DMS 273 (cell line): ENCODE results near the gene LIG3.
"Not testable (repeated sequence)": the region's sequence is repeated elsewhere in the genome, so short reads cannot be mapped to it uniquely, and the experiment has no call there.

Experiments
- DNase-seq: peaks from one replicate; lab custom pipeline; 2025; ENCODE audit not compliant: unreplicated experiment; lab: John Stamatoyannopoulos, UW

Gene LIG3

DNA sequence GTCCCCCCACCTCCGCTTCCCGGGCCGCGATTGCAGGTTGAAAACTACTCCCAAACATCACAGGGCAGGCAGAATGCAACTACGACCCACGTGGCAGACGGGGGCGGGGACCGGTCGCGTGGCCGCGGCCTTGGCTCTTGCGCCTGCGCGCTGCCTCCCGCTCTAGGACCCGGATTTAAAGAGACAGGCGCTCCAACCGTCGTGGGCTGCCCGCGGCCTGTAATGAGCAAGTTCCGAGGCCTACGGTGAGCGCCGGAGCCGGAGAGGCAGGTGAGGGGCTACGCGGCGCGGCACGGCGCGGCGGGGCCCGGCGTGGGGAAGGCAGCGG, at the start of gene LIG3:
TSS of gene LIG3 (plus strand) at position 160 of the 328 bp plus-strand sequence. CDS start 2,494 bp downstream, outside the sequence.
- DNase-seq: peak; percentile 97

DNA sequence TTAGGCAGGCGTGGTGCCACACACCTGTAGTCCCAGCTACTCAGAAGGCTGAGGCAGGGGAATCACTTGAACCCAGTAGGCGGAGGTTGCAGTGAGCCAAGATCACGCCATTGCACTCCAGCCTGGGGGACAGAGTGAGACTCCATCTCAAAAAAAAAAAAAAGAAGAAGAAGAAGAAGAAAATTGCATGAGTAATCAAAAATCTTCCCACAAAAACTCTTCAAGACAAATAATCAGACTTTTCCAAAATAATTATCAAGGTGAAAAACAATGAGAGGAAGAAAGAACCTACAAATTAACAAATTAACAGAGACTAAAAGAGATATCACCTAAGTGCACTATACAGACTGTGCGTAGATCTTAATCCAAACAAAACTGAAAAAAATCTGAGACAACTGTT, 29.5 kb upstream of the LIG3 start:
- DNase-seq: not testable (repeated sequence)

DNA sequence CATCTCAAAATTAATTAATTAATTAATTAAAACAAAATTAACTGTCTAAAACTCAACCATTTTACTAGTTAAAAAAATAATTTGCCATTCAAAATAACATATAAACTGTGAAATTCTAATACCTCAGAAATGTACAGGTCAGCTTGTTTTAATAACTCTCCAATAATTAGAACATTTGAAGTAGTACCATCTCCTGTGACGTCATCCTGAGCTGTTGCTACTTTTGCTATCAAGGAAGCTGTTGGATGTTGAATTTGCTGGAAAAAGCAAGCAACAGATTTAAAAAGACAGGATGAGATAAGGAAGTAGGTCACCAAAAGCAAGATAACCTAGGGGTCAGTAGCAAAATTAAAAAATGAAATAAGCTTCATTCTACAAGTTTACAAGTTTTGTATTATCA, 21.9 kb upstream of the LIG3 start:
- DNase-seq: no peak

DNA sequence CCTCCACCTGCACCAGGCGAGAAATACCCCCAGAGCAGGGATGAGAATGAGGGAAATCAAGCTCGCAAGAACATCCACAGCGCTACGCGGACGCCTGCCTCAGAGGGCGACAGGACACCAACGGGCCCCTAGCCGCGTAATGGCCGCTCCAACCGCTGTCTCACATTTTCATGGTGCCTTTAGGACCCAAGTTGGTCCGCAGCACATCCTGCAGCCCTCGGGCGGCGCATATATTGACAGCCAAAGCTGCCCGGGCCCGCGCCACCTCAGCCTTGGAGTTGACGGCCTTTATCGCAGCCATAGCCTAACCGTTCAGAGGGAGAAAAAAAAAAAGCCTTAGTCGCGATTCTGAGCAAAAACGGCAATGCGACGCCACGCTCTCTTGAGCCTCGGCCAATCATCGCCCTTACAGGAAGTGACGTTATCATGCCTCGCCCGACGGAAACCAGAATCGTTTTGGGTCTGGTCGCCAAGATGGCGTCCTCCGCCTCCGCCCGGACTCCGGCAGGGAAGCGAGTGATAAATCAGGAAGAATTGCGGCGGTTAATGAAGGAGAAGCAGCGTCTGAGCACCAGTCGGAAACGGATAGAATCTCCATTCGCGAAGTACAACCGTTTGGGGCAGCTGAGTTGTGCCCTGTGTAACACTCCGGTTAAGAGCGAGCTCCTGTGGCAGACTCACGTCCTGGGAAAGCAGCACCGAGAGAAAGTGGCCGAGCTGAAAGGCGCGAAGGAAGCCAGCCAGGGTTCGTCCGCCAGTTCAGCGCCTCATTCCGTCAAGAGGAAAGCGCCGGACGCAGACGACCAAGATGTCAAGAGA, 19.0 kb upstream of the LIG3 start, which contains the start of the genes CCT6B and ZNF830:
TSS of gene CCT6B (minus strand) at position 368 of the 819 bp plus-strand sequence. CDS start at position 301, 67 bp downstream.
TSS of gene ZNF830 (plus strand) at position 448 of the 819 bp plus-strand sequence. CDS start at position 475, 27 bp downstream.
- peak; percentile 97 for DNase-seq

DNA sequence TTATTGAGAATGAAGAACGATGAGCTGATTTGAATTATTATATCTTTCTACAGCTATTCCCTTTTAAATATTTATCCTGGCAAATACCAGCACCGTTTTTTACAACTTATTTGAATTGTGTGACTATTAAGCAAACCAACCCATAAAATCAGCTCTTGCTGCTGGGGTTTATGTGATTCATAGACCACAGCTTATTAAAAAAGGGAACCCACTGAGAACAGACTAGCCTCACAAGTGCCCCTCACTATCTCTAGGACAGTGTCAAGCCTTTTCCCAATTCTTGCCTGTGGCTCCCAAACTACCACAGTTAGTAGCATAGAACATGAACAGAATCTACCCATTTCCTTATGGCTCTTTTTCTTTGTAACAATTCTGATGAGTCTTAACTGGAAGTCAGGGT, 6.1 kb upstream of the LIG3 start:
- no peak for DNase-seq

DNA sequence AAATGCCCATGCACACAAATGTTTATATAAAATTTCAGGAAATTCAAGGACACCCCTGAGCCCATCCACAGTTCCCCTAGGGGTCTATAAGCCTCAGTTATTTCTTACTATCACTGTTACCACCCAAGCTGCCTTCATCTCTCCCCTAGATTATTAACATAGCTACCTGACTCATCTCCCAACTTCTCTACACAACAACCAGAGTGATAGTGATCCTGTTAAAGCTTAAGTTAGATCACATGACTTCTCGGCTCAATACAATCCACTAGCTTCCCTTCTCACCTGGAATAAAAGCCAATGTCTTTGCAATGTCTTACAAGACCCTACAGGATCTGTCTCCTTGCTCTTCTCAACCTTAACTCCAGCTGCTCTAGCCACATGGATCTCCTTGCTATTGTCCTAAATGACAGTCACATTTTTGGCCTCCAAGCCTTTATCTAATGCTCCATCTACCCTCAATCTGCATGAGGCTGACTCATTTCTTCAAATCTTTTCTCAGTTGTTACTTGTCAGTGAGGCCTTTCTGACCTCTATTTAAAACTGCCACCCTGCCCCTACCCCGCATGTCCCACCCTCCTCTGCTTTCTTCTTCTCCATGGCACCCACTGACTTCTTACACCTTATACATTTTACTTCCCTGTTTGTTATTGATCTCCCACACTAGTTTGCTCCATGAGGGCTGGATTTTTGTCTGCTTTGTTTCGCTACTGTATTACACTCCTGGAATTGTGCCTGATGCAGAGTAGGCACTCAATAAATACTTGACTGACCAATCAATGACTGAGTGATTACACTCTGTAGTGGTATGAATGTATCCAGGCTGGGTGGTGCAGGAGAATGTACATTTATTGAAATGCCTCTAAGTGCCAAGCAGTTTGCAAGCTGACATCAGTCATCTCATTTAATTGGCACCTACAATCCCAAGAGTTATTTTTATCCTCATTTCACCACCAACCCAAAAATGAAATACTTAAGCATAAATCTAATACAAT, 5.2 kb upstream of the LIG3 start:
- no peak for DNase-seq

DNA sequence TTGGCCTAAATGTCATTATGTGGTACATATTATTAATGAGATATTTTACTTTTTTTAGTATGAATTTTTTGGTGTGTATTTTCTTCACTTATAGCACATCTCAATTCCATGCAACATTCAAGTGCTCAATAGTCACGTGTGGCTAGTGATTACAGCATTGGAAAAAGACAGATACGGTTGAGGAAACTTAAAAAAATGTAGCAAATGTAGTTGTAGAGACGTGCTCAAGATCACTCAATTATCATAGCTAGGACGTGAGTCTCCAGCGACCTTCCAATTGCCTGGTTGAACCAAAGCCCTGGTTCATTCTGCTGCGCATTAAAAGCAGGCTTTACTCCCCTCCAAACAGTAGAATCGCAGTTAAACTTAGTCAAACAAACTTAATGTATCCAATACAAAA, 1.2 kb upstream of the LIG3 start:
- no peak for DNase-seq

DNA sequence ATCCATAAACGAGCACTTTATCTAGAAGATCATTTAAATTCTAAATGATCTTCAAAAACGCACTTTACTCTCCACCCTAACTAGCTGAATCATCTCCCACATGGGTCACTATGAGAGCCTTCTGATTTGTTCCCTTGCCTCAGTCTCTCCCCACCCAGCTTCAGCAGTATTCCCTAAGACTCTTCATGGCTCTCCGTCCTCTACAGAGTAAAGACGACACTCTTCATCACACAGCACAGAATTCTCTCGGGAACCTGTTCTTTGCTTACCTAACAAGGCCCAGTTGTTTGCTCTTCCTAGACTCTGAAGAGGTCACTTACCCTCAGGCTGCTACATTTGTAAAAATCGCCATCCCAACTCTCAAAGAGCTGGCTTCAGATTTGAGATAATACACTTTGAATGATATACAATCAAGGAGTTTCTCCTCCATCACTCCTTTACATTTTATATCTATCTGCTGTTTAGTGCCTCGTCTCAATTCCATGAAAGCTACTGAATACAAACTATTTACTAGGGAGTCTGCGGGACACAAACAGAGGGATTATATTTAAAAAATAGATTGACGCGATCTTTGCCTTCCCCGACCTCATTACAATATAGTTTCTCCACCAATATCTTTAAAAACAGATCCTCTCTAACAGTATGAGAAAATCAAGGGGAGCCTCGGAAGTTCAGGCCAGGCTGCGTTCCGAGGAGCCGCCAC, 511 bp upstream of the LIG3 start:
- DNase-seq: peak; percentile 39

DNA sequence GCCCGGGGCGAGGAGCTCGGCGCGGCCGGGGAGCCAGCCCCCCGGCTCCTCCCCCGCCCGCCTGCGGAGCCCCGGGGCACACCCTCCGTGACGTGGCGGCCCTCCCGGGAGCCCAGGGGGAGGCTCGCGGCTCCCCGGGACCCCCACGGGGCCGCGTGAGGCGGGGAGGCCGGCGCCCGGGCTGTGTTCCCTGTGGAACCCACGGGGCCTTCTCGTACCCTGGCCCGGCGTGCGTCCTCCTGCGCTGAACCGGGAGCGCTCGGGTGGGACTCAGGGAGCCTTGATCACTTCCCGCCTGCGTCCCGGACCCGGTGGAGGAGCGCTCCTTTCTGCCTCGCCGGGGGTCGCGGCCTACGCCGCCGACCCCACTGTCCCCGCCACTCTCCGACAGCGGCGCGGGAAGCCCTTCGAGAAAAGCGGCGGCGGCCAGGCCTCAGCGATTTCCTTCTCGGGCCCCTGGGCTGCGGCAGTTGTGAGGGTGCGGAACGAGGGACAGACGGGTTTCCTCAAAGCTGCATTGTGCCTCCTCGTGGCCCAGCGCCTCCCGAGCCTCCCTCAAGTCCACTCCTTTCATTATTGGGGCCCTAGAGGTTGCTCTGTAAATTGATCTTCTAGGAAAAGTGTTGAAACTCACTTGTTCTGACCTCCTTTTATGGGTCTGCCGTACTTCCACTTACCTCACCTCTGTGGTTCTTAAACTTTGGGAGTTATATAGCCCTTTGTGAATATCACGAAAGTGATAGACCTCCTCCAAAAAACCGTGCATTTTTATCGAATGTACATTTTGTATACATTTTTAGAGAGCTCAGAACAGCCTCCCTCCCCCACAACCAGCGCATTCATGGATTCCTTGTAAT, 597 bp downstream of the LIG3 start:
- DNase-seq: peak; percentile 92

DNA sequence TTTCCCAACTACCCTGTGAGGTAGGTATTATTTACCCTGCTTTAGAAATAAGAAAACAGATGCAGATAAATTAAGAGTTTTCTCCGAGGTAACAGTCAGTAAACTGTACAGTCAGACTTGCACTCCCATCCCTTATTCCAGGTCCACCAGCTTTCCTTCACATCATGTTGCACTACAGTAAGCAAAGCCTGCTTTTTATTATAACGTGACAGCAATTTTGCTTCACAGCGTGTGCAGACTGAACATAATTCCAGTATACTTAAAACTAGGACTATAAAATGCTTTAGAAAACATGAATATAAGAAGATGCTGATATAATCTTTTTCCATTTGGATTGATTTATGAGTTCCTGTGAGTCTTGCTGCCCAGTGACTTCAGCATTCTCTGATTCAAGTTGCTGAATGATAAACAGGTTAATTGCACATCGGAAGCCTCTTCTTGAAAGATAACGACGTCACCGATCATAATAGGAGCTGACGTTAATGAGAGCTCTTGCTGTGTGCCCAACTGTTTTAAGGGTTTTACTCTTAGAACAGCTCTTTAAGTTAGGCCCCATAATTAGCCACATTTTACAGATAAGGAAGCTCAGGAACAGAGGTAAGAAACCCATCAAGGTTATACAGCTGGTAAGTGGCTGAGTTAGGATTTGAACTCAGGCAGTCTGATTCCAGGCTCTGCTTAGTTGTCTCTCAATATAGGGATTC, 1.4 kb downstream of the LIG3 start:
- DNase-seq: peak; percentile 70

DNA sequence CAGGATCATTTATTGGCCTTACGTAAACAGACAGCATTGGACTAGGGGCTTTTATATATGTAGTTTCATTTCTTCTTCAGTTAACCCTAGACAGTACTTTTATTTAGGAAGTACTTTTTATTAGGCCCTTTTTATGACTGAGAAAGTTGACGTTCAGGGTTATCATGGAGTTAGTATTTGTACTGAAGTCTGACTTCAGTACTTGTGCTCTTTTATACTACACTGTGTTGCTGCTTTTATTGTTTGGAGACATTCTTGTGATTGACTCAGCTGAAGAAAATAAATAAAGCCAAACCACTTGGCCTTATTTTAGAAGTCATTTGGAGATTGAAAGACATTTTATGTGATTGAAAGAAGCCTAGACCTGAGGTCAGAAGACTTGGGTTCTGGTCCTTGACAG, 6.9 kb downstream of the LIG3 start:
- no peak for DNase-seq

DNA sequence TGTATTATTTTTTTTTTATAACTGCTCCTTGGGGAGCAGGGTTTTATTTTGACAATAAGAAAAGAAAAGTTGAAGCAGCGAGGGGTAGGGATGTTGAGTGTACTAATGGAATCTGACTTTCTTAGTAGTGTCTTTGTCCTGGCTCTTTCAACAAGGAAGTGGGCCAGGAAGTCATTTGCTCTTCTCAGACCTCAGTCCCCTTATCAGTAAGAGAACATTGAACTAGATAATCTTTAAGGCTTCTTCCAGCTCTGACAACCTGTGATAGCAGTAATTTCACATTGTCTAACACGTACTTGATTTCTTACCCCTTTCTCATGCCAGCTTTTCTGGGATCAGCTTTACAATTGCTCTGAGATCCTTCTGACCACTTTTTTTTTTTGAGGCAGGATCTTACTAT, 8.3 kb downstream of the LIG3 start:
- DNase-seq: no peak

DNA sequence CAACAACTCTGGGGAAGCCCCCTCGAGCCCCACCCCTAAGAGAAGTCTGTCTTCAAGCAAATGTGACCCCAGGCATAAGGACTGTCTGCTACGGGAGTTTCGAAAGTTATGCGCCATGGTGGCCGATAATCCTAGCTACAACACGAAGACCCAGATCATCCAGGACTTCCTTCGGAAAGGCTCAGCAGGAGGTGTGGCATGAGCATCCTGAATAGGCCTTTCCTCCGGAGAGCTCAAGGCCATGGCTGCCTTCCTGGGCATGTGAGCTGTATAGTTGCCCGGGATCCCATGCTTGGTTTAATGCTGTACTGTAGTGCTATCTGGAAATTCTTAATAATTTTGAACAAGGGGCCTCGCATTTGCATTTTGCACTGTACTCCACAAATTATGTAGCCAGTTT, 9.2 kb downstream of the LIG3 start:
- DNase-seq: no peak

DNA sequence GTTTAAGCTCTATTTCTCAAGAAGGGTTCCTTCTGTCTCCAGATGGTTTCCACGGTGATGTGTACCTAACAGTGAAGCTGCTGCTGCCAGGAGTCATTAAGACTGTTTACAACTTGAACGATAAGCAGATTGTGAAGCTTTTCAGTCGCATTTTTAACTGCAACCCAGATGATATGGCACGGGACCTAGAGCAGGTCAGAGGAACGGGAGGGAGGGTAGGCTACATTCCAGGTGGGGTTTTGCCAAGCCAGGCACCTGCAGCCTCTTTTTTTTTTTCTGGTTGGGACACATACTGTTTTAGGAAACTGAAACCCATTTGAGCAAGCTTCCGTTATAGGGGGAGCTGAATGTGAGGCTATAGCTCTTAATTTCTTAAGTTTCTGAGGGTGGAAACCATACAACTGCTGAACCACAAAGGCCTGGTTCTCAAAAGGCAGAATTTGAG, 10.6 kb downstream of the LIG3 start:
- DNase-seq: peak; percentile 50

DNA sequence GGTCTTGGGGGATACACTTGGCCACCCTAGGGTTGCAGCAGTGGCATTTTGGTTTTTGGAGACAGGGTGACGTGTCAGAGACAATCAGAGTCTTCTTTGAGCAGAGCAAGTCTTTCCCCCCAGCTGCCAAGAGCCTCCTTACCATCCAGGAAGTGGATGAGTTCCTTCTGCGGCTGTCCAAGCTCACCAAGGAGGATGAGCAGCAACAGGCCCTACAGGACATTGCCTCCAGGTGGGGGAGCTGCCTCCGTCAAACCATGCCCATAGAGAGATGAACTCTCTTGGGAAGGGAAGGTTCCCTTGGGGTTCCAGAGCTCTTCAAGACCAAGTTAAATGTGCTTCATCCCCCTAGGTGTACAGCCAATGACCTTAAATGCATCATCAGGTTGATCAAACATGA, 11.3 kb downstream of the LIG3 start:
- no peak for DNase-seq

DNA sequence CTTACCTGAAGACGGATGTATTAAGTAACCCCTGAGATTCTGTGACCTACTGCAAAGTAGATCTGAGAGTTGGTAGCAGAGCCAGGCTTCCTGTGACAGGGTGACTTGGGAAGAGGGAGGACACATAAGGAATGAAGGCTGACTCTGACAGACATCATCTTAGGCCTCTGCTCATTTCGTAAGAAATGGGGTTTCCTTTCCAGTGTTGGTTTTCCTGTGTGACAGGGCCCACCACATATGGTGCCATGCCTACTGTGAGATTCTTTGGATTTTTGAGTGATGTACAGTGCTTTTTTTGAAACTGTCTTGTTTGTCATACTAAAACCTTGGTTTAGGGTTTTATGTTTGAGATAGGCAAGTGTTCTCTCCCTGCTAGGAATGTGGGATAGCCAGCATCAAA, 12.7 kb downstream of the LIG3 start:
- DNase-seq: no peak

DNA sequence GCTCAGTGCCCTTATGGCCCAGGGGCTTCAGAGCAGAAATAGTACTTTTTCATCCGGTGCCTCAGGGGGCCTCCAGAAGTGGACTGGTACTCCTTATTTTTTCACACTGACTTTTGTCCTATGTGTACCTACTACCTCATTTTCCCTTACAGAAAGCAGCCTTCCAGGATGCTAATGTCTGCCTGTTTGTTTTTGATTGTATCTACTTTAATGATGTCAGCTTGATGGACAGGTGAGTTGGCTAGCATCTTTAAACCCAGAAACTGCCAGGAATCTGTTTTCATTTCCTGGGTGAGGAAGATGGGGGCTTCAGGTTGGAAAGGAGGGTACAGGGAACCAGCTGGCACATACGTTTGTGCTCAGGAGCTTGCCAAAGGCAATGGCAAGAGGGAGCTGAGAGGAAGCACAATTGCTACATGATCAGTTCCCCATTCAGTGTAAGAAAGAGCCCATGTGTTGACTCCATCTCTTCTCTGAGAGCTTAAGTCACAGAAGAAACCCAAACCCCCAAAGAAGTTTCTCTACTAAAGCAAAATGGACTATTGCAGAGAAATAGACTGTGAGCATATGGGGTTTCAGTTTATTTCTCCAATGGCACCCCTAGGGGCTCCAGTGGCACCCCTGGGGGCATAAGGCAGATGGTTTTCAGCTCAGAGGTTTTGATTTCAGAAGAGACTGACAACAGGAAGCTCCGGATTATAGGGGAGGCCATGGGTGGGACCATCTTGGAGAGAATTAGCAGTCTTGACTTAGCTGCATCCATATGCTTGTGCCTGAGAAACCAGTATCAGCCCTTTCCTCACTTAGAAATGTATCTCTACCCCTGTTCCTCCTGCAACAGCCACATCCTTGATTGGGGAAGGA, 16.3 kb downstream of the LIG3 start:
- peak; percentile 45 for DNase-seq

DNA sequence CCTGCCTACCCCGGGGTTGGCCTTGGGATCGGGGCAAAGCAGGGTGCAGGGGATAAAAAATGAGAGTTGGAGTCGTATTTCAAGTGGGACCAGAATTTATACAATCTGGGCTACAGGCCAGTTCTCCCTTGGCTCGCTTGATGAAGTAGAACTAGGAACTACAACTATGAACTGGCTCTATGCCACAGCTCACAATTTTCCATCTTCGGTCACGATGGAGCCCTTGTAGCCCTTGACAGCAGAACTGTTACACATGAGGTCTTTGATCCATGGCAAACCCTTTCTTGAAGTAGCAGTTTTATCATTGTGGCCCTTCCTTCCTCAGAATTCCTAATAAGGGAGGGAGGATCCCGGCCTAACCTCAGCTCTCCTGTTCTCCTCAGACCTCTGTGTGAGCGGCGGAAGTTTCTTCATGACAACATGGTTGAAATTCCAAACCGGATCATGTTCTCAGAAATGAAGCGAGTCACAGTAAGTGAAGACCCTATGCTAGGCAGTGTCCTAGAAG, 17.1 kb downstream of the LIG3 start:
- DNase-seq: peak; percentile 60
